ENCODE data around the gene VPS13A.
"Not testable (repeated sequence)": the region's sequence is repeated elsewhere in the genome, so short reads cannot be mapped to it uniquely, and the experiment has no call there.

VPS13A gene

DNA sequence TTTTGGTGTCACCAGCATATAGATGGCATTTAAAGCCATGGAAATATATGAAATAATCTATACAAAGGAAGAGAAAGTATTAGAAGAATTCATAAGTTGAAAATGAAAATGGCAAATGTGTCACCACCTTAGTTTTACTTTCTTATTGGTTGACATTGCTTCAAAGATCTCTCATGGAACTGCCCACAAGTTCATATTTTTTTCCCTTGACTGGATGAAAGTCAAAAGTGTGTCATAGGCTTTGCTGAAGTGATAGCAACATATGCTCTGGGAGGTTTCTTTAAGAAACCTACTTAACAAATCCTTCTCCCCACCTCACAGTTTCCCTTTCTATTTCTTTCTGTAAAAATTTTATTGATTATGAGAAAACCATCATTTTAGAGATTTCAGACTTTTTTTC lies 127.2 kb downstream of the VPS13A start:
- no peak for DNase-seq (ENCODE audit: low read depth in 2 of 2)

GRCh38 chr9:77305622-77306400 lies 128.5 kb downstream of the VPS13A start:
- DNase-seq (ENCODE audit: low read depth in 2 of 2) = no peak

DNA sequence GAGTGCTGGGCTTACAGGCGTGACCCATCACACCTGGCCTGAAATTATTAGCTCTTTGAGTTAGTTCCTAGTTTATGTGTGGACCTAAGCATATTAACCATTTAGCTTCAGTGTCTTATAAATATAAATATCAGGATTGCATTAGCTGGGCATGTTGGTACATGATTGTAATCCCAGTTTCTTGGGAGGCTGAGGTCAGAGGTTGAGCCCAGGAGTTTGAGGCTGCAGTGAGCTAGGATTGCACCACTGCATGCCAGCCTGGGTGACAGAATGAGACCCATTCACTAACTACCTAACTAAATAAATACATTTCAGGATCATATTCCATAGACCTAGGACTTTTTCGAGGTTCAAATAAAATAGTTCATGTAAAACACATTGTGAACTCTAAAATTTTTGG lies 129.8 kb downstream of the VPS13A start:
- DNase-seq (ENCODE audit: low read depth in 2 of 2) = no peak

DNA sequence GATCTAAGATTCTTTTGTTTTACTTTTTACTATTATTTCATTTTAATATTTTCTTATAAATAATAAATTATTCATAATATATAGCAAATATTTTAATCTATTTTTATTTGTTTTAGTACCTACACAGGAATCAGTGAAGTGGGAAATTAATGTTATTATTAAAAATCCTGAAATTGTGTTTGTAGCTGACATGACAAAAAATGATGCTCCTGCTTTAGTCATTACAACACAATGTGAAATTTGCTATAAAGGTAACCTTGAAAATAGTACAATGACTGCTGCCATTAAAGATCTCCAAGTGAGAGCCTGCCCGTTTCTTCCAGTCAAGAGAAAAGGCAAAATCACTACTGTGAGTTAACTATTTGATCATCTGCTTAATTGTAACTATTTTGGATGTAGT lies 138.7 kb downstream of the VPS13A start:
- DNase-seq (ENCODE audit: low read depth in 2 of 2) = no peak

DNA sequence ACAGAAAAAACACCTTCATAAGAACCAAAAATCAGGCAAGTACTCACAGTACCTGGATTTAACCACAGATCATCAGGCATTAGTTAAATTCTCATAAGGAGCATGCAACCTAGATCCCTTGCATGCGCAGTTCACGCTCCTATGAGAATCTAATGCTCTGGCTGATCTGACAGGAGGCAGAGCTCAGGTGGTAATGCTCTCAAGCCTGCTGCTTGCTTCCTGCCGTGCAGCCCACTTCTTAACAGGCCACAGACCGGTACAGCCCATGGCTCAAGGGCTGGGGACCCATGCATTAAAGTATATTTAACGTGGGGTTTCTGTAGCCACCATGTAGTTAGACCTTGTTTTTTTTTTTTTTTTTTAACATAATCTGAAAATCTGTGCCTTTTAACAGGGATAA lies 147.7 kb downstream of the VPS13A start:
- DNase-seq (ENCODE audit: low read depth in 2 of 2) = no peak

DNA sequence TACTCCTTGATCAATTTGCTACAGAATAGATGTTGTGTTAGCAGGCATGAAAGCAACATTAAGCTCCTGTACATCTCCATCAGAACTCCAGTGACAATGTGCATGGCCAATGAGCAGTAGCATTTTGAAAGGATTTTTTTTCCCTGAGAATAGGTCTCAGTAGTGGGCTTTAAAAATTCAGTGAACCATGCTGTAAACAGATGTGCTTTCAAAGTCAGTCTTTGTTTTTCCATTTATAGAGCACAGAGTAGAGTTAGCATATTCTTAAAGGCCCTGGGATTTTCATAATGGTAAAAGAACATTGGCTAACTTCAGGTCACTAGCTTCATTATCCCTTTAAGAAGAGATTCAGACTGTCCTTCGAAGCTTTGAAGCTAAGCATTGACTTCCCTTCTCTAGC lies 150.8 kb downstream of the VPS13A start:
- DNase-seq (ENCODE audit: low read depth in 2 of 2) = no peak

- no peak for DNase-seq (ENCODE audit: low read depth in 2 of 2)
Observed at GRCh38 chr9:77370064-77370463, 192.7 kb downstream of the VPS13A start.

DNA sequence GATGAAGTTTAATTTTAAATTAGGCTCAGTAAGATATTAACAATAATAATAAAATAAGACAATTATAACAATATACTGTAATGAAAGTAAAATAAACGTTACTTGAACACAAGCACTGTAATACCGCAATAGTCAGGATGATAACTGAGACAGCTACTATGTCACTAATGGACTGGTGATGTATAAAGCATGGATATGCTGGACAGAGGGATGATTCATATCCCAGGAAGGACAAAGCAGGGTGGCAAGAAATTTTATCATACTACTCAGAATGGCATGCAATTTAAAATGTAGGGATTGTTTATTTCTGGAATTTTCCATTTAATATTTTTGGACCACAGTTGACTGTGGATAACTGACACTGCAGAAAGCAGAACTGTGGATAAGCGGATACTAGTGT lies 196.9 kb downstream of the VPS13A start:
- no peak for DNase-seq (ENCODE audit: low read depth in 2 of 2)

- DNase-seq (ENCODE audit: low read depth in 2 of 2) = no peak
Observed at GRCh38 chr9:77375956-77376532, 198.7 kb downstream of the VPS13A start.

DNA sequence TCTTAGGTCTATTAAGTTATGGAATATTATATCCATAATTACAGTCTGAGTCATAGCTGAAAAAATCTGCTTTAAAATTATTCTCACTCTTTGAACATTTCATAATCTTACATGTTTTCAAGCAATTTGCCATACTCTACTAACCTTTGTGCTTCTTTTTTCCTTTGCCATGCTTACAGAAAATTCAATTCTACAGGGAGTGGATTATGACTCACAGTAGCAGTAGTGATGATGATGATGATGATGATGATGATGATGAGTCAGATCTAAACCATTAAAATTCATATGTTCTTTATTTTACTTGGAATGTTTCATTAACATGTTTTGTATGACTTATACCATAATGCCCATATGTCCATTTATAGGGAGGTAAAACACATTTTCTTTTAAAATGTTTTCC lies 207.1 kb downstream of the VPS13A start:
- no peak for DNase-seq (ENCODE audit: low read depth in 2 of 2)

DNA sequence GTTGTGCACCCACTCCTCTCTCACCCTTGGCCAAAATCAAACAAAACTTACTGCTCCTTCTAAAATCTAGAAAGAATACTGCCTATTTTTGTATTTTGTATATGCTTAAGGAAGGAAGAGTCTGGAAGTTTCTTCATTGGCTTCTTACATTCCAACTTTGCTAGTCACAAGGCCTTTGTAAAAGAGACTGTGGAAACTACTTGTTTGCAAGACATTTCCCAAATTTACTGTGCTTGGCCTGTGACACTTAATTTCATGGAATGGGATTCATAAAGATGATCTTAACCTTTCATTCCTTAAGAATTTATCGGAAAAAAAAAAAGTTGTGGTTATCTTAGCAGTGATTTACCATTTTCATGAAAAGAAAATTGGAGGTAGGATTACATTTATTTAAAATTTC lies 208.9 kb downstream of the VPS13A start:
- no peak for DNase-seq (ENCODE audit: low read depth in 2 of 2)

- no peak for DNase-seq (ENCODE audit: low read depth in 2 of 2)
Observed at GRCh38 chr9:77391834-77392233, 214.5 kb downstream of the VPS13A start.

- DNase-seq (ENCODE audit: low read depth in 2 of 2) = no peak
Observed at GRCh38 chr9:77392328-77392727, 215.0 kb downstream of the VPS13A start.

- DNase-seq (ENCODE audit: low read depth in 2 of 2) = not testable (repeated sequence)
Observed at GRCh38 chr9:77398581-77398980, 221.2 kb downstream of the VPS13A start.

- no peak for DNase-seq (ENCODE audit: low read depth in 2 of 2)
Observed at GRCh38 chr9:77399964-77400363, 222.6 kb downstream of the VPS13A start.

DNA sequence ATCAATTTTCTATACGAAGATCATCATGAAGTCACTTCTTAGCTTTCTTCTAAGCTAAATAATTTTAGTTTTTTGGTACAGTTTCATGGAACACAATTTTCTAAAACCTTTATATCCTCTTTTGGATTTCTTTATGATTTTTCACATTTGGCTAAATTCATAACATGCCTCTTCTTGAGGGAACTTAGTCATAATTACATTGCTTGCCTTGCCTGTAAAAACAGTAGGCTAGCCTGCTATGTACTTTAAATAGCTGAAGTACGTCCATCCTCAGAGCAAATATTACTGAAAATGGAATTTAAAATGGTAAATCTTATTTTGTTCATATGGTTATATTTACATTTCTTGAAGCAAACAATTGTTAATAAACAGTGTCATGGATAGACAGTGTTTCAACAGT lies 225.0 kb downstream of the VPS13A start:
- no peak for DNase-seq (ENCODE audit: low read depth in 2 of 2)

- DNase-seq (ENCODE audit: low read depth in 2 of 2) = no peak
Observed at GRCh38 chr9:77403239-77403638, 225.9 kb downstream of the VPS13A start.

DNA sequence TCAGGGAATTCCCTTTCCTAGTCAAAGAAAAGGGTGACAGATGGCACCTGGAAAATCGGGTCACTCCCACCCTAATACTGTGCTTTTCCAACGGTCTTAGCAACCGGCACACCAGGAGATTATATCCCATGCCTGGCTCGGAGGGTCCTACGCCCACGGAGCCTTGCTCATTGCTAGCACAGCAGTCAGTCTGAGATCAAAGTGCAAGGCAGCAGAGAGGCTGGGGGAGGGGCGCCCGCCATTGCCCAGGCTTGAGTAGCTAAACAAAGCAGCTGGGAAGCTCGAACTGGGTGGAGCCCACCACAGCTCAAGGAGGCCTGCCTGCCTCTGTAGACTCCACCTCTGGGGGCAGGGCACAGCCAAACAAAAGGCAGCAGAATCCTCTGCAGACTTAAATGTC lies 231.2 kb downstream of the VPS13A start:
- DNase-seq (ENCODE audit: low read depth in 2 of 2) = not testable (repeated sequence)

DNA sequence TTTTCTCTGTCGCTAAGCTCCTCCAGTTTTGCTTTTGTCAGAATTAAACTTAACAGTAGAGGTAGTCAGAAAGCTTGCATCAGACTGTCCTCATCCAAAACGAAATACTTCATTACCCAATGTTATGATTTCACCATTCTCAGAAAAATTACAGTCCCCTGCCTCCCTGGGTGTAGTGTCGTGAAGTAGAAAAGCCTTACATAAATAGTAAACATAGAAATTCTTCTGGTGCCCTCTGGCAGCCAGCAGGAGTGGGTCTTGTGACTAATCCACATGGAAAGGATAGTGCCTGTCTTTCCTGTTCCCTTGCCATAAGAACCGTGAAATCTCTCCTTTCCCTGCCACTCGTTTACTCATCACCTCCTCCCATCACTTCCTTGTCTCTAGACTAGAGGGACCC lies 240.2 kb downstream of the VPS13A start:
- no peak for DNase-seq (ENCODE audit: low read depth in 2 of 2)

DNA sequence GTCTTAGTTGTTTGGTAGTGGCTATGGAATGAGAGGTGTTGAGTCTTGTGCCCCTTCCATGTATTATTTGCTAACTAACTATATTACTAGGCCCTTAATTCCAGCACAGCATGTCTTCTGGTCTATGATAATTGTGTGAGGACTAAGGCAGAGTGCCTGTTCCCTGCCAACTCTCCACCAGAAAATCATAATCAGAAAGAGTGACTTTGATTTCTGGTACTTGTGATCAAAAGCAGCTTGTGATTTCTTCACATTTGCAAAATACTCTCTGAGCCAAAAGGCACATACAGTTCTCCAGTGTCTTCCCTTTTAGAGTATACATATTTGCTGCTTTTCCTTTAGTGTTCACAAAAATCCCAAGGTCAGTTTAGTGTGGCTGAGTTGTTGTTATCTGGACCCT lies 240.9 kb downstream of the VPS13A start:
- no peak for DNase-seq (ENCODE audit: low read depth in 2 of 2)

- DNase-seq (ENCODE audit: low read depth in 2 of 2) = no peak
Observed at GRCh38 chr9:77420641-77421040, 243.3 kb downstream of the VPS13A start.

GRCh38 chr9:77421506-77422265 lies 244.4 kb downstream of the VPS13A start:
- no peak for DNase-seq (ENCODE audit: low read depth in 2 of 2)

GRCh38 chr9:77422969-77423368 lies 245.6 kb downstream of the VPS13A start:
- no peak for DNase-seq (ENCODE audit: low read depth in 2 of 2)

Measured in stimulated activated CD4-positive, alpha-beta T cell treated with anti-CD3 and anti-CD28 coated beads, Interleukin-12 subunit alpha, Interleukin-12 subunit beta, amount 100 ng/mL, for 24 hours (primary cell).